Glomerular visceral epithelial cell (primary cell): ENCODE results near the gene SUN1.
"Not testable (repeated sequence)": the region's sequence is repeated elsewhere in the genome, so short reads cannot be mapped to it uniquely, and the experiment has no call there.

ENCODE experiments used
- DNase-seq: peaks from one replicate; pipeline ENCODE4 v3.0.0-alpha.2; 2016; ENCODE audit errors: extremely low spot score

Gene SUN1

GRCh38 chr7:856444-857095 lies 24.3 kb downstream of the SUN1 start:
- DNase-seq = no peak

DNA sequence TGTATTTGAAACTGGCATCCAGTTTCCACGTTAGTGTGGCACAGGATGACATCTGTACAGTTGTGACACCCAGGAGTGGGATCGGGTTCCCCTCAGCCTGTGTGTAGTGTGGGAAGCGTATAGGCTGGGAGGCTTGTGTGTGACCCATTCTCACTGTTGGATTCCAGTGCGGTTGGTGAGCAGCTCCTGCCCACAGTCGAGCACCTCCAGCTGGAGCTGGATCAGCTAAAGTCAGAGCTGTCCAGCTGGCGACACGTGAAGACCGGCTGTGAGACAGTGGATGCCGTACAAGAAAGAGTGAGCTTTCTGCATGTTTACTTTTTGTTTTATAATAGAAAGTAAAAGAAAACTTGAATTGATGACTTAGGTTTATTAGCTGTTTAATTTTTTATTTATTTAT lies 25.4 kb downstream of the SUN1 start:
- no peak for DNase-seq

- no peak for DNase-seq
These were observed 27.2 kb downstream of the SUN1 start for GRCh38 chr7:859359-860030.

DNA sequence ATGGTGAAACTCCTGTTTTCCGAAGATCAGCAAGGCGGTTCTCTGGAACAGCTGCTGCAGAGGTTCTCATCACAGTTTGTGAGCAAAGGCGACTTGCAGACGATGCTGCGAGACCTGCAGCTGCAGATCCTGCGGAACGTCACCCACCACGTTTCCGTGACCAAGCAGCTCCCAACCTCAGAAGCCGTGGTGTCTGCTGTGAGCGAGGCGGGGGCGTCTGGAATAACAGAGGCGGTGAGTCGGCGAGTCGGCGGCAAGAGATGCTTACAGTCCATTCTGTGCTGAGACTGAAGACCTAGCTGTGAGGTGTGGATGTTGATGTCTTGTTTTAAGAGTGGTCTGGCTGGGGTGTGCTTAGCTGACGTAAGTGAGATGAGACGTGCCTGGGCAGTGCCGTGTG lies 27.9 kb downstream of the SUN1 start:
- DNase-seq = no peak

DNA sequence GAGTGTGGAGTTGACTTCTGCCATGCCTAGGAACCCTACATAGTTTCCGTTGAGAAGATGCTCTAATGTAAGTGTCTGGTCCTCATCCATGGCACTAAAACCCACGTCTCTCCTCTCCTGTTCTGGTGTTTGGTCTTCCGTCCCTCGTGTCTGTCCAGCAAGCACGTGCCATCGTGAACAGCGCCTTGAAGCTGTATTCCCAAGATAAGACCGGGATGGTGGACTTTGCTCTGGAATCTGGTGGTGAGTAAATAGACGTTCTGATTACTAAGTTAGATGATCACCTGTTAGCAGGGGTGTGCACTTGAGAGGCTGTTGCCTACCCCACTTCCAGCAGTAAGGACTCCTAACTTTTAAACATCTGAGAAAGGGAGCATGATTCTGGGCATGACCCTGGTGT lies 28.9 kb downstream of the SUN1 start:
- DNase-seq = no peak

GRCh38 chr7:862157-862556 lies 29.9 kb downstream of the SUN1 start:
- DNase-seq = no peak

- DNase-seq = no peak
These were observed 30.8 kb downstream of the SUN1 start for GRCh38 chr7:863106-863505.

DNA sequence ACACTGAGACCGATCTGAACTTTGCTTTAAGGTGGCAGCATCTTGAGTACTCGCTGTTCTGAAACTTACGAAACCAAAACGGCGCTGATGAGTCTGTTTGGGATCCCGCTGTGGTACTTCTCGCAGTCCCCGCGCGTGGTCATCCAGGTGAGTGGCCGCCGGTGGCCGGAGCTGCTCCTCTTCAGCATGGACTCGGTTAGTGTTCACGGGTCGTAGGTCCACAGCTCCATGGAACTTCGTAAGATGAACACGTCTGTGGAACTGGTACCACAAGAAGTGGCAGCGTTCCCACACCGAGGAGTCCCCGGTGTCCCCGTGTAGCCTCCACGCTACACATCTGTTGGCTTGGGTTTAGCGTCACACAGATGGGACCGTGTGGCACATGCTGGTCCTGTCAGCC lies 33.6 kb downstream of the SUN1 start:
- no peak for DNase-seq

GRCh38 chr7:867001-867405 lies 34.7 kb downstream of the SUN1 start:
- no peak for DNase-seq

GRCh38 chr7:867406-868188 lies 35.3 kb downstream of the SUN1 start:
- DNase-seq = peak; percentile 41

GRCh38 chr7:868189-868486 lies 35.9 kb downstream of the SUN1 start:
- no peak for DNase-seq

DNA sequence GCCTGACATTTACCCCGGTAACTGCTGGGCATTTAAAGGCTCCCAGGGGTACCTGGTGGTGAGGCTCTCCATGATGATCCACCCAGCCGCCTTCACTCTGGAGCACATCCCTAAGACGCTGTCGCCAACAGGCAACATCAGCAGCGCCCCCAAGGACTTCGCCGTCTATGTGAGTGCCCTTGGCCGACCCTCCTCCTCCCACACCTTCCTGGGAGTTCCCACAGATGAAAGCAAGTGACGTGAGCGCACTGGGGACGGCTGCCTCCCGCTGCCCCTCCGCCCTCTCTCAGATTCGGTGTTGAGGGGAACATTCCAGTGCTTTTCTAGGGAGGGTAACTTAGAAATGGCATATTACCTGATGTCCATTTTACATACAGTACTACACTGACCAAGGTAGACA lies 37.1 kb downstream of the SUN1 start:
- DNase-seq = no peak

DNA sequence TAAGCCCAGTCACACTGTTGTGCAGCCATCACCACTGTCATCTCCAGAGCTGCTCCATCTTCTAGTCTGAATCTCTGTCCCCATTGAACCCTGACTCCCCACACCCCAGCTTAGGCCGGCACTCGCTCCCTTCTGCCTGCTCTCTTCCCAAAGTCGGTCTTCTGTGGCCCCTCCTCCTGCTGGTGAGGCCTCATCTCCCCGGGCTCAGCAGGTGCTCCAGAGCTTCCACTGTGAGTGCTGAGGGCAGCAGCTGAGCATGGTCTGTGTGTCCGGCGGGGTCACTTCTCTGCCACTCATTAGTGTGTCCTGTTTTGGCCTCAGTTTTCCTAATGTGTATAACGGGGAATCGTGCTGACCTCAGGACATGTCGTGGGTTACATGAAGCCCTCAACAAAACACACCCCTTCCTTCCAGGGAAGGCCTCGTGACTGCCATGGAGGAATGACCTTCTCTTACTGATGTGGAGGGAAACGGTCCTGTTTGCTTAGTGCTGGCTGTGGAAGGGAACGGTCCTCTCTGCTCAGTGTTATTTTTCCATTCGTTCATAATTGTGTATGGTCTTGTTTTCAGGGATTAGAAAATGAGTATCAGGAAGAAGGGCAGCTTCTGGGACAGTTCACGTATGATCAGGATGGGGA lies 39.7 kb downstream of the SUN1 start:
- no peak for DNase-seq

DNA sequence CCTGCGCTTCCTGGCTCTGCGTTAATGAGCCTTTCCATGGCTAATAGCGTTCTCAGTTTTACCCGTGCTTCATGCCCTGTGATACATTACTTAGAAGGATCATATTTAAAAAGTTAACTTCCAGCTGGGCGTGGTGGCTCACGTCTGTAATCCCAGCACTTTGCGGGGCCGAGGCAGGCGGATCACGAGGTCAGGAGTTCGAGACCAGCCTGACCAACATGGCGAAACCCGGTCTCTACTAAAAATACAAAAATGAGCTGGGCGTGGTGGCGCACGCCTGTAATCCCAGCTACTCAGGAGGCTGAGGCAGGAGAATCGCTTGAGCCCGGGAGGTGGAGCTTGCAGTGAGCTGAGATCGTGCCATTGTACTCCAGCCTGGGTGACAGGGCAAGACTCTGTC lies 40.4 kb downstream of the SUN1 start:
- DNase-seq = not testable (repeated sequence)

DNA sequence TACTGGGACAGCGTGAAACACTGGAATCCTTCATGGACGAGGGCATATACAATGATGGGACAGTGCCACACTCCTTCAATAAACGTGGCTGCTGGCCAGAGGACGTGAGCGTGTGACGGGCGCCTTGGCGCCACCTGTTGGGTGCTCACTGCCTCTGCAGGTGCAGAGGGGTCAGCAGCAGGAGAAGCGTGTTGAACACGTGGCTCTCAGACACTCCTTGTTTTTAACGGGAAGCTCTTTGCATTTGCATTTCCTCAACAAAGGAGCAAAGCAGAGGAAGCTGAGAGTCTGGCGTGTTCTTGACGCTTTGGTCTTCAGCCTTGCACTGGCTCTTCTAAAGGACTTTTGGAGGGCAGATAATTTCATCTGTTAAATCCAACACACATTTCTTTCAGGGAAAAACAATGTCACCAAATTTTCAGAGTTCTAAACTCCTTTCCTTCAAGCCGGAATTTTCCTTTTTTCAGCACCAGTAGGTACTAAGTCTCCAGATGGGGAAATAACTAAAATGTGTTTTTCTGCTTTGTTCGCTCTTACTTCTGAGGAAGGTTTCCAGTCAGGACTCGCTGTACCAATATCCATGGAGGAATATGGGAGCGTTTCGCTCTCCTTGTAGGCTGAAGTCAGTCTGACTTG lies 41.2 kb downstream of the SUN1 start:
- peak; percentile 77 for DNase-seq

GRCh38 chr7:874031-874749 lies 41.9 kb downstream of the SUN1 start:
- DNase-seq = no peak

- DNase-seq = no peak
These were observed 42.8 kb downstream of the SUN1 start for GRCh38 chr7:875051-875450.

- no peak for DNase-seq
These were observed 43.3 kb downstream of the SUN1 start for GRCh38 chr7:875476-876076.

GRCh38 chr7:876077-876971 lies 44.0 kb downstream of the SUN1 start, which contains the start of gene GET4:
Gene GET4 (plus strand): TSS chr7:876554. CDS start chr7:876646, 92 bp downstream.
- DNase-seq = peak; percentile 93

GRCh38 chr7:876972-877311 lies 44.7 kb downstream of the SUN1 start:
- no peak for DNase-seq
